ENCODE results near the gene MC5R.
"Not testable (repeated sequence)": the region's sequence is repeated elsewhere in the genome, so short reads cannot be mapped to it uniquely, and the experiment has no call there.

The MC5R gene

DNA sequence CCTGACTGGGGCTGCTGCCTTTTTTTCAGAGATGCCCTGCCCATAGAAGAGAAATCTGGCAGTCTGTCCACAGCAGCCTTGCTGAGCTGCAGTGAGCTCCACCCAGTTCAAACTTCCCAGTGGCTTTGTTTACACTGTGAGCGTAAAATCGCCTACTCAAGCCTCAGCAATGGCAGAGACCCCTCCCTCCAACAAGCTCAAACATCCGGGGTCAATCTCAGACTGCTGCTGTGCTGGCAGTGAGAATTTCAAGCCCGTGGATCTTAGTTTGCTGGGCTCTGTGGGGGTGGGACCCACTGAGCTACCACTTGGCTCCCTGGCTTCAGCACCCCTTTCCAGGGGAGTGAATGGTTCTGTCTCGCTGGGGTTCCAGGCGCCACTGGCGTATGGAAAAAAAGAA lies 38.9 kb downstream of the MC5R start:
- DNase-seq = not testable (repeated sequence)

DNA sequence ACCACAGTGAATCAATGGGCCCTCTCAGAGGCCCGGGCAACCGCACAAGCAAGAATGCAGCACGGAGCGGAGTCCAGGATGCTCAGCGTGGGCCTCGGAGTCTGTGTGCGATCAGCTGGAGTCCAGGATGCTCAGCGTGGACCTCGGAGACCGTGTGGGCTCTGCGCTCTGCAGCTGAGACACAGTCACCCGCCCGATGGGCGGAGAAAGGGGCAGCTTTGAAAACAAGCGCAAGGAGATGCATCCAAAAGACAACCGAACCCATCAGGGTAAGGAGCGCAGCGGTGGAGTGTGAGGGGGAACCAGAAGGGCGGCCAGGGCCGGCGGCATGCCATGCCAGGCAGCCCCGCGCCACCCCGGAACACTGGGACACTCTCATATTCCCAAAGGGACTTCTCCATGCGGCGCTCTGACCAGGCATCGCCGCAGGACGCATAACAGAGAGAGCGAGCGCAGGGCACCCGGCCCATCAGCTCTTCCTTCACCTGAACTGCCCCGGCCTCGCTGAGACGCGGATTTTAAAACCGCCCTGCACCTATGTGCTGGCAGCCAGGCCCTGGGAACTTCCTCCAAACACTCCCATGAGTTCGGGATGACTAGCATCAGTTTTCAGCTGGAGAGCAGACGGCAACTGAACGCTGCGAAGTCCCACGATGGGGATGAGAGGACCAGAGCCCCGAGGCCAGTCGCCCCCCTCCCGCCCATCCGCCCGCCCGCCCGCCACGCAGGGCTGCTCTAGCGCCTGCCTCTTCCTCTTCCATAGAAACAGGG lies 44.7 kb downstream of the MC5R start:
- no peak for DNase-seq

DNA sequence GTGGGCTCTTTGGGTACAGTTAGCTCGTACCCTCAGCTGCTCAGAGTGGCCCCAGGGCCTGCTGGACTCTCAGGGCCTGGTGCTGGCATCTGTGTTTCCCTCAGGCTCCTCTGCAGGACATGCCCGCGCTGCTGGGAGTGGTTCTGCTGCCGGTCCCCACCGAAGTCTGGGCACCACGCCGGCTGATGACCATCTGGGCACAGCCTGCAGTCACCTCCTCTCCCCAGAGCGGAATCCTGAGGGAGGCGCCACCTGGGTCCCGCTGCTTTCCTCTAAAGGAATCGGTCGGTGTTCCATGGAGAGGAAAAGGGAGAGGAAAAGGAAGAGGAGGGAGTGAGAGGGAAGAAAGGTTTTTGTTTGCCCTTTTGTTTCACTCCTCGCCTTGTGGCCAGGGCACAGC lies 47.8 kb downstream of the MC5R start:
- DNase-seq = no peak

DNA sequence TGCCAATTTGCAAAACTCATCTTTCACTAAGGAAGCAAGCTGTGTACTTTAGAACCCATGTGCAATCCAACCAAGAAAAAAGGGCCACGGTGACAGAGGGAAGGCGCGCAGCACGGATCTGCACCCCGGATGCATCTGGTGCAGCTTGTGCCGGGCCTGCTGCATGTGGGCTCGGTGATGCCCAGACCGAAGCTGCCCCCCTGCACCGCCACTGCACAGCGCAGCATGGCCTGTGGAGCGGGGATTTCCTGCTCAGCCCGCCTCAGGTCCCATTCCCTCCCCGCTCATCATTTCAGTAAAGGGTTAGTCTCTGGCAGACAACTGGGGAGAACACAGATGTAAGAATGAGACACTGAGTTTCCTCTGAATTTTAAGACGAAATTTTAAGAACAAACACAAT lies 48.4 kb downstream of the MC5R start:
- no peak for DNase-seq

DNA sequence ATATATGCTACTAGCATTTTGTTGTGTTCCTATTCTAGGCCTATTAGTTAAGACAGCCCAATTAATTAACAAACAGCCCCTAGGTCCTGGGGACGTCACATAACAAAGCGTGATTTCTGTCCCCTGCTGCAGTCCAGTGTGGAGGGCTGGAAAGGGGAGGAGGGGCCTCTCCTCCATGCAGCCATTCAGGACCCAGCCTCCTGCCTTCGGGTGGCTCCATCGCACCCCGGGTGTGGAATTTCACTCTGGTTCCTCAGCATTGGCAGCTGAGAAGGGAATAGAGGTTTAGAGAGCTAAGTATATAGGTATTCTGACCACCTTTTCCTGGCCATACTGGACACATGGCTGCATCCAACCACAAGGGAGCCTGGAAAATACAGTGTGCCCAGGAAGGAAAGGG lies 49.0 kb downstream of the MC5R start:
- DNase-seq = no peak

DNA sequence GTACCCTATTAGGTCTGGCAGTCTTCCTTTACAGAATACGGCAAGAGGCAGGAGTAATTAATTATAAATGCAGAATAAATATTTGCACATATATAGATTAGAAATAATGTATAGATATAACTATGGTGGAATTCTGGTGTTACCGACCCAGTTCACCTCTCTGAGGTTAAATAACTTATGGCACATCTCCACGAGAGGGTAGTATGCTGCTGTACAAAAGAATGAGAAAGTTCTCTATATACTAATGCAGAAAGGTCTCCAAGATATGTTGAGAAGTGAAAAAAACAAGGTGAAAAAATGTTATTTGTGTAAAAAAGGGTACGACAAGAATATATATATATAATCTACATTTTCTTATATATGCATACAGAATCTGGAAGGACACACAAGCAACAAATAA lies 50.6 kb downstream of the MC5R start:
- no peak for DNase-seq
